Stimulated activated CD8-positive, alpha-beta memory T cell treated with anti-CD3 and anti-CD28 coated beads, Interleukin-4, amount 100 ng/mL, for 4 hours (primary cell): ENCODE data around the gene FN3KRP.
A peak's percentile ranks its signal among the peaks of the same experiment; 100 is the strongest.
"Not testable (repeated sequence)": the region's sequence is repeated elsewhere in the genome, so short reads cannot be mapped to it uniquely, and the experiment has no call there.

ENCODE experiments used
- DNase-seq, 2 donors: peaks; one replicate each; pipeline ENCODE4 v3.0.0-alpha.2; 2020; ENCODE audit warnings: low read depth in 2 of 2, low spot score in 1 of 2

The FN3KRP gene

GRCh38 chr17:82743344-82744219 is 27.1 kb downstream of the FN3KRP start:
- no peak for DNase-seq

- DNase-seq = not testable (repeated sequence)
Observed at GRCh38 chr17:82744736-82745135, 28.2 kb downstream of the FN3KRP start.

- DNase-seq = no peak
Observed at GRCh38 chr17:82745524-82745923, 29.0 kb downstream of the FN3KRP start.

- no peak for DNase-seq
Observed at GRCh38 chr17:82748756-82749155, 32.2 kb downstream of the FN3KRP start.

GRCh38 chr17:82750241-82750908 is 33.9 kb downstream of the FN3KRP start:
- no peak for DNase-seq

- DNase-seq = no peak
Observed at GRCh38 chr17:82751171-82751570, 34.7 kb downstream of the FN3KRP start.

- peak; percentile 59 to 78 for DNase-seq
Observed at GRCh38 chr17:82751571-82752370, 35.3 kb downstream of the FN3KRP start, which contains the start of gene TBCD. Gene TBCD, plus strand, starts transcription at chr17:82752065. Its CDS starts 129 bp downstream, at chr17:82752194.

- no peak for DNase-seq
Observed at GRCh38 chr17:82752371-82753200, 36.1 kb downstream of the FN3KRP start.

GRCh38 chr17:82753201-82753464 is 36.6 kb downstream of the FN3KRP start:
- no peak for DNase-seq

- DNase-seq = no peak
Observed at GRCh38 chr17:82754297-82755208, 38.0 kb downstream of the FN3KRP start.

- no peak for DNase-seq
Observed at GRCh38 chr17:82756166-82756565, 39.7 kb downstream of the FN3KRP start.

- no peak for DNase-seq
Observed at GRCh38 chr17:82765371-82765770, 48.9 kb downstream of the FN3KRP start.

GRCh38 chr17:82767041-82767754 is 50.7 kb downstream of the FN3KRP start:
- DNase-seq = peak in 1 of 2 donors; percentile 21

- no peak for DNase-seq
Observed at GRCh38 chr17:82769041-82769440, 52.5 kb downstream of the FN3KRP start.

- no peak for DNase-seq
Observed at GRCh38 chr17:82772026-82772425, 55.5 kb downstream of the FN3KRP start.

- DNase-seq = not testable (repeated sequence)
Observed at GRCh38 chr17:82774456-82774855, 58.0 kb downstream of the FN3KRP start.

GRCh38 chr17:82775001-82775823 is 58.7 kb downstream of the FN3KRP start:
- DNase-seq = no peak

- DNase-seq = no peak
Observed at GRCh38 chr17:82776454-82776853, 59.9 kb downstream of the FN3KRP start.
